Coronary artery (tissue), 2 donors: Measurements from ENCODE around the gene MRPL54.
"Not testable (repeated sequence)": the region's sequence is repeated elsewhere in the genome, so short reads cannot be mapped to it uniquely, and the experiment has no call there.

ENCODE experiments used
- DNase-seq: peaks from one replicate; pipeline ENCODE4 v3.0.0-alpha.2; 2017; ENCODE audit warnings: low spot score
- H3K27ac ChIP-seq, 2 donors: fragments of 200-600 bp; sonication (generic); one replicate each; pipeline ENCODE4 v1.5.1; 2016 to 2019
- H3K4me3 ChIP-seq: fragments of 200-600 bp; sonication (generic); 2 replicates; pipeline ENCODE4 v1.5.1; 2016; ENCODE audit warnings: mild to moderate bottlenecking, moderate library complexity
- TF ChIP-seq, protein P1 (sequence below): fragments of 200-600 bp; sonication (generic); IDR thresholded peaks from one replicate; pipeline ENCODE4 v1.5.1; 2019; ENCODE audit warnings: antibody characterized with exemption

Gene MRPL54

DNA sequence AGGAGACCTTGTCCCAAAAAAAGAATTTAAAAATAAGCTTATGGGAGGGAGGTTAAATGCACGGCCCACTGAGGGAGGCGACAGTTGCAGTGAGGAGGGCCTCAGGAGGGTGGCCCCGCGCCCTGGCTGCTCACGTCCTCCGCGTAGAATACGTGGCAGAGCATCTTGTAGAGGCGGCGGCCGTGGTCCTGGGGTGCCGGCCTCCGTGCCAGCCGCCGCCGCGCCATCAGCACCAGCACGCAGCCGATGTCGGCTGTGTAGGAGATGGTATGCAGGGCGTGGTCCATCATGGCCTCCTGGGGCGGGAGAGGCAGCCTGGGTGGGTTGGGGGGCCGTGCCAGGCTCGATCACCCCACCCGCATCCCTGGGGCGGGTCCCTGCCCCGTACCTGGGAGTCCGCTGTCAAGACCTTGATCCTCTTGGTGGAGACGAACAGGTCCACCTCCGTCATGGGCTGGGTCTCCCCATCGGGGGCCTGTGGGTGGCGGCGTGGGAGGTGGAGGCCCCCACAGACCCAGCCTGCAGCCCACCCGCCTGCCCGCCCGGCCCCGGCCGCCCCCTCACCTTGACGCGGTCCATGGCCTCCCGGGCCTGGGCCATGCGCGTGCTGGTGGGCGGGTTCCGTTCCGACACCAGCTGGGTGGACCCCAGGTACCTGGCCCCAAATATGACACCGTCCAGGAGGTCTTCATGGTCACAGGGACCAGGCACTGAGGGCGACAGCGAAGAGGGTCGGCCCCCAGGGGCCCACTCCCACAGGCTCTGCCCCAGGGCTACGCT is 8.7 kb upstream of the MRPL54 start:
- H3K27ac ChIP-seq: no peak overlapping the region
- DNase-seq: no peak
- TF ChIP-seq, protein P1, sequence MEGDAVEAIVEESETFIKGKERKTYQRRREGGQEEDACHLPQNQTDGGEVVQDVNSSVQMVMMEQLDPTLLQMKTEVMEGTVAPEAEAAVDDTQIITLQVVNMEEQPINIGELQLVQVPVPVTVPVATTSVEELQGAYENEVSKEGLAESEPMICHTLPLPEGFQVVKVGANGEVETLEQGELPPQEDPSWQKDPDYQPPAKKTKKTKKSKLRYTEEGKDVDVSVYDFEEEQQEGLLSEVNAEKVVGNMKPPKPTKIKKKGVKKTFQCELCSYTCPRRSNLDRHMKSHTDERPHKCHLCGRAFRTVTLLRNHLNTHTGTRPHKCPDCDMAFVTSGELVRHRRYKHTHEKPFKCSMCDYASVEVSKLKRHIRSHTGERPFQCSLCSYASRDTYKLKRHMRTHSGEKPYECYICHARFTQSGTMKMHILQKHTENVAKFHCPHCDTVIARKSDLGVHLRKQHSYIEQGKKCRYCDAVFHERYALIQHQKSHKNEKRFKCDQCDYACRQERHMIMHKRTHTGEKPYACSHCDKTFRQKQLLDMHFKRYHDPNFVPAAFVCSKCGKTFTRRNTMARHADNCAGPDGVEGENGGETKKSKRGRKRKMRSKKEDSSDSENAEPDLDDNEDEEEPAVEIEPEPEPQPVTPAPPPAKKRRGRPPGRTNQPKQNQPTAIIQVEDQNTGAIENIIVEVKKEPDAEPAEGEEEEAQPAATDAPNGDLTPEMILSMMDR: no peak
- H3K4me3 ChIP-seq: no peak overlapping the region

DNA sequence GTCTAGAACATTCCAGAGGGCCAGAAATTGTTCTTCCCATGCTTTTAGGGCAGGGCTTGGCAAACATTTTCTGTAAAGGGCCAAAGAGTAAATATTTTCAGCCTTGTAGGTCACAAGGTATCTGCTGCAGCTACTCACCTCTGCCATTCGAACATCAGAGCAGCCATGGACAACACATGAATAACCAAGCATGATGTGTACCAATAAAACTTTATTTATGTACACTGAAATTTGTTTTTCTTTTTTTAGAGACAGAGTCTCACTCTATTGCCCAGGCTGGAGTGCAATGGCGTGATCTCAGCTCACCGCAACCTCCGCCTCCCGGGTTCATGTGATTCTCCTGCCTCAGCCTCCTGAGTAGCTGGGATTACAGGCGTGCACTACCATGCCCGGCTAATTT is 4.8 kb upstream of the MRPL54 start:
- not testable (repeated sequence) for H3K27ac ChIP-seq, DNase-seq, H3K4me3 ChIP-seq

DNA sequence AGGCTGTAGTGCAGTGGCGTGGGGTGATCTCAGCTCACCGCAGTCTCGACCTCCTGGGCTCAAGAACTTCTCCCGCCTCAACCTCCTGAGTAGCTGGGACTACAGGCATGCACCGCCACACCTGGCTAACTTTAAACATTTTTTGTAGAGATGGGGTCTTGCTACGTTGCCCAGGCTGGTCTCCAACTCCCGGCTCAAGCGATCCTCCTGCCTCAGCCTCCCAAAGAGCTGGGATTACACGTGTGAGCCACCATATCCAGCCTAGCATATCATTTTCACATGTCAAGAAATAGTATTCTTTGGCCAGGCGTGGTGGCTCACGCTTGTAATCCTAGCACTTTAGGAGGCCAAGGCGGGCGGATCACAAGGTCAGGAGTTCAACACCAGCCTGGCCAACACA is 4.2 kb upstream of the MRPL54 start:
- DNase-seq, H3K4me3 ChIP-seq, H3K27ac ChIP-seq: not testable (repeated sequence)

DNA sequence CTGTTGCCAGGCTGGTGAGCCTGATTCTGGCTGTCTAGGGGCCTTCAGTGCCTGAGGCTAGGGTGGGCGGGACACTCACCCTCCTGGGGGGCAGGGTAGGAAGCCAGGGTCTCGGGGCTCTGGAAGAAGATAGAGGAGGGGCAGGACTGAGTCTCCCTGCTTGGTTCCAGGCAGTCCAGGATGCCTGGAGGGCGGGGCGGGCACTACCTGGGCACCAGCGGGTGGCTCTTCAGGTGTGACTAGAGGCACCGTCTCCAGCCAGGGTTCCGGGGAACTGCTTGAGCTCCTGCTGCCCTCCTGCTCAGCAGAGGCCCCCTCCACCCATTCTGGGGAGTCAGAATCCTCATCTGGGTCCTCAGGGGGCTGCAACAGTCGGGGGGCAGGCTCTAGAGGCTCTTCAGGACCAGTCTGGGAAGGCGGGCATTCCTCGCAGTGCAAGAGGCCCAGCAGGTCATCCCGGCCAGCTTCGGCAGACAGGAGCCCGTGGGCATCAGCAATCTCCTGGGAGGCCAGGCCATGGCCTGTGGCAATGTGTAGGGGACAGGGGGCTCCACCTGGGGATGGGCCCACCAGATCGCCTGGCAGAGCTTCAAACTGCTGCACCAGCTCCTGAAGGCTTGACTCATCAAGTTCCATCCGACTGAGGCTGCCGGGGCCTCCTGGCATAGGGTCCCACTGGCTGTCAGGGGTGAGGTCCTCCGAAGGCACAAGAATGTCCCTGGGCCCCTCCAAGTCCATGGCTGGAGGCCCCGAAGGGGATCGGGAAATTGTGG is 2.8 kb upstream of the MRPL54 start:
- TF ChIP-seq, protein P1: no peak
- Histone ChIP-seq H3K27ac (no peak overlapping the region), H3K4me3 (no peak overlapping the region)
- no peak for DNase-seq

DNA sequence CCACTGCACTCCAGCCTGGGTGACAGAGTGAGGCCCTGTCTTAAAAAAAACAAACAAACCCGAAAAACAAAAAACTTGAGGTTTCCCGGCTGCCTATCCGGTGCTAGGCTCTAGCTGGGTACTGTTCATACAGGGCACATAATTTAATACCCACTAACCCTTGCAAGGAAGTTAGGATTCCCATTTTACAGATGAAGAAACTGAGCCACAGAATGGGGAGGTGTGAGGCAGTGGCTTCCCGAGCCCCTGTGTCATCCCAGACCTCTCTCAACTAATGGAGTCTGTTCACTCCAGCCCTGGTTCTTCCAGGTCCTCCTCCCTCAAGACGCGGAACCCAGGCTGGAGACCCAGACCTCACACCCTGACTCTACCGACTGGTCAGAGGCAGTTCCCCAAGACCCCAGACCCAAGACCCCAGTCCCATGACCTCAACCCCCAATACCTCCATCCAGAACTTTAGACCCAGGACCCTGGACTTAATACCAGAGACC is 1.6 kb upstream of the MRPL54 start:
- TF ChIP-seq, protein P1: no peak
- DNase-seq: no peak
- Histone ChIP-seq H3K27ac (peak overlapping the region; percentile 87 to 95), H3K4me3 (peak overlapping the region; percentile 97)

DNA sequence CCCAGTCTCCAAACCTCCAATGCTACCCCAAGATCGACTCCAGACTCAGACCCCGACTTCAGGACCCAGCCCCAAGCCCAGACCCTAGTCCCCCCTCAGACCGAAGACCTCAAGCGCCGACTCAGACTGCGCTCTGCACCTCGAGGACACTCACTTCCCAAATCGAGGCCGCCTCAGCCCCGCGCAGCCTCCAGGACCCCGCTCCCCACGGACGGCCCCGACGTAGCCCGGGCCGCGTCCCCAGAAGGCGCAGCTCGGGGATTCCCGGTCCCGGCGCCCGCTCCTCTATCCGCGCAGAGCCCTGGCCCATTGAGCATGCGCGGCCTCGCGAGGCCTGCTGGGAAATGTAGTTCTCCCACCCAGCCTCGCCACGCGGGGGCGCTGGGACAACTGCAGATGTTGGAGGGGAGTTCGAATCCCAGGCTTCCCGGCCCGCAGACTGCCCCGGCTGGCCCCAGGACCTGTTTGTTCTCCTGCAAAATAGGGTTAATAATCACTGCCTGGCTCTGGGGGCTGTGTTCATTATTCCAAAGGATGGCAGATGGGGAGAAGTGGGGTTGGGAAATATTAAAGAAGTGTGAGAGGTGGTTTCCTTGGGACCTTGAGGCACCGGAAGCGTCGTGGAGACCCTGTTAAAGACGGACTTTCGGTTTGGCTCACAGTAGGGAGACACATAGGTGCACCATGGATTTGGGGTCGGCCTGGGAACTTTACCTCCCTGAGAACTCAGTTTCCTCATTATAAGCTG is 926 bp upstream of the MRPL54 start, which contains the start of gene APBA3:
Gene APBA3, minus strand, starts transcription at position 311 of the 748 bp plus-strand sequence. CDS start 1,428 bp downstream, outside the sequence.
- TF ChIP-seq, protein P1: peak; percentile 82
- DNase-seq: peak; percentile 93
- peak within 1 kb of the TSS; percentile 95 to 98 for H3K27ac ChIP-seq
- peak within 1 kb of the TSS; percentile 97 for H3K4me3 ChIP-seq

DNA sequence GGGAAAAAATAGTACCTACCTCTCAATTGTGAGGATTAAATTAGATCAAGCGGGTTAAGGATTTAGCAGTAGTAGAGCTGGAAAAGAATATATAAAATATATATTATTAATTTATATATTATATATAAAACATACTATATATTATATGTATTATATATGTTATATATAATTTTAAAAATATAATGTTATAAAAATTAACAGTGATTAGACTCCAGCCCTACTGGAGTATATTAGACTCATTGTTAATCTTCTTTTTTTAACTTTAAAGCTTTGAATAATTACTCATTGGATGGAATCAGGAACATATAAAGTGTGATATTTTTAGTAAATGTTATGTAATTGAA is 380 bp upstream of the MRPL54 start:
- no peak for DNase-seq
- peak overlapping the region; percentile 97 for H3K4me3 ChIP-seq
- H3K27ac ChIP-seq: peak overlapping the region; percentile 95 to 98
- TF ChIP-seq, protein P1: no peak
